Activated CD4-positive, alpha-beta T cell treated with anti-CD3 and anti-CD28 coated beads, Interleukin-2, Interleukin-6, amounts not matched to agents 100 ng/mL and 50 ng/mL, durations not matched to agents 16 hours and 8 hours (primary cell): ENCODE results near the gene B4GALT3.
"Not testable (repeated sequence)": the region's sequence is repeated elsewhere in the genome, so short reads cannot be mapped to it uniquely, and the experiment has no call there.

ENCODE experiments used
- DNase-seq: peaks from one replicate; pipeline ENCODE4 v3.0.0-alpha.2; 2020

The B4GALT3 gene

GRCh38 chr1:161177112-161177935 is at the start of gene B4GALT3:
Gene B4GALT3 (minus strand): TSS chr1:161177507. CDS start chr1:161176060, 1,447 bp downstream.
- DNase-seq: peak; percentile 97

GRCh38 chr1:161226759-161227158 is 49.5 kb upstream of the B4GALT3 start:
- no peak for DNase-seq

DNA sequence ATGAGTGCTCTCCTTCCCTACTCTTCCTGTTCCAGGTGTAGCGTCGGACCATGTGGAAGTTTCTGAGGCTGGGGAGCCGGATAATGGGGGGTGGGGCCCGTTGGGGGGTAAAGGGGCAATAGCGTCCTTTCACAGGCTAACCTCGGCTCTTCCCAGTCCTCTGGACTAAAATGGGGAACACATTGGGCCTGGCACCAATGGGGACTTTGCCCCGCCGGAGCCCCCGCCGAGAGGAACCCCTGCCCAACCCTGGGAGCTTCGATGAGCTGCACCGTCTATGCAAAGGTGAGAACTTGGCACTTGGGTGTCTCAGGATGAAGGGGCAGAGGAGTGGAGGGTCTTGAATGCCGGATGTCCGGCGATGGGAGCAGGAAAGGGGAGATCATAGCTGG is 49.0 kb upstream of the B4GALT3 start:
- peak; percentile 23 for DNase-seq

DNA sequence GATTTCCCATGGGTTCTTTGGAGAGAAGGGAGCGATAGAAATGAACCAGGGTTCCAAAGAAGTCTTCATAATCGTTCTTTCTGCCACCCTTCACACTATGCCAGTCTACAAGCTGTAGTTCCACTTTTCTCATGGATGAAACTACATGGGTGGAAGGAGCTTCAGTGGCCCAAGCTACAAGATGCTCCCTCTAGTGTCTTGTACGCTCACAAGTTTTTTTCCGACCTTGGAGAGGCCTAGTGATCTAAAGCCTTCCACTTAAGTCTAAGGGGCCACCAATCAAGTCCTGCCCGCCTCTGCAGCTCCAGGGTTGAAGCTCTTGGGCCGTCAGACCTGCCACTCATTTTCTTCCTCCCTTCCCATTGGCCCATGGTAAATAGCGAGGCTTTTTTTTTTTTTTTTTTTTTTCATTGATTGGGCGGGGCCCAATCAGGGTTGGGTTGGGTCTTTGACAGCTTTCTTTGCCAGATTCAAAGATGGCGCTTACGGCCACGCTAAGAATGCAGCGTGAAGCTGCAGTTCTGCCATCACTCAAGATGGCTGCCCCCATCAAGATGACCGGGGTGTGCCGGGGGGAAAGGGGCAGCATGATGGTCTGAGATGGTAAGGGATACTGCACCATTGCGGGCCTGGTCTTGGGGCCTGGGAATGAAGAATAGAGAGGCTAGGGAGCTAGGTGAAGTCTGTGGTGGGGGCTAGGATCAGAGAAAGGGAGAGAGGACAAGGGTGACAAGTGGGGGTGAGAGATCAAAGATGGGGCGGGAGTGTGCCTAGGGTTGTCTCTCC is 48.4 kb upstream of the B4GALT3 start, which contains the start of gene TOMM40L:
TOMM40L (plus strand) TSS at position 527 of the 786 bp plus-strand sequence. CDS start 430 bp downstream, outside the sequence.
- DNase-seq: peak; percentile 95

DNA sequence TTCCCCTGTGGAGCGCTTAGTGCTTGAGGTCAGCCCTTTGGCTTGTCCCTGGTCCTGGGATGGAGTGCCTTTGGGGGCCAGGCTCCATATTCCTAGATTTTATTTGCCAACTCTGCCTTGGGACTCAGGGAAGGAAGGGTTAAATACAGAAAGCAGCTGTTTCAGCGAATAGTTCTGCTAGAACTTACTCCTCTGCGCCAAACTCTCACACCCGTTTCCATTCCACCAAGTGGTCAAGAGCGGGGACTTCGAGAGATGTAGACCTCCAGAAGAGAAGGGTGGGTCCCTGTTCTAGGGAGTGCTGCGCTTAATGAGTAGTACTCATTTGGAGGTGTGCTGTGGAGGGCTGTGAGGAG is 47.8 kb upstream of the B4GALT3 start:
- no peak for DNase-seq

- DNase-seq: not testable (repeated sequence)
Observed at GRCh38 chr1:161224695-161225087, 47.4 kb upstream of the B4GALT3 start.

DNA sequence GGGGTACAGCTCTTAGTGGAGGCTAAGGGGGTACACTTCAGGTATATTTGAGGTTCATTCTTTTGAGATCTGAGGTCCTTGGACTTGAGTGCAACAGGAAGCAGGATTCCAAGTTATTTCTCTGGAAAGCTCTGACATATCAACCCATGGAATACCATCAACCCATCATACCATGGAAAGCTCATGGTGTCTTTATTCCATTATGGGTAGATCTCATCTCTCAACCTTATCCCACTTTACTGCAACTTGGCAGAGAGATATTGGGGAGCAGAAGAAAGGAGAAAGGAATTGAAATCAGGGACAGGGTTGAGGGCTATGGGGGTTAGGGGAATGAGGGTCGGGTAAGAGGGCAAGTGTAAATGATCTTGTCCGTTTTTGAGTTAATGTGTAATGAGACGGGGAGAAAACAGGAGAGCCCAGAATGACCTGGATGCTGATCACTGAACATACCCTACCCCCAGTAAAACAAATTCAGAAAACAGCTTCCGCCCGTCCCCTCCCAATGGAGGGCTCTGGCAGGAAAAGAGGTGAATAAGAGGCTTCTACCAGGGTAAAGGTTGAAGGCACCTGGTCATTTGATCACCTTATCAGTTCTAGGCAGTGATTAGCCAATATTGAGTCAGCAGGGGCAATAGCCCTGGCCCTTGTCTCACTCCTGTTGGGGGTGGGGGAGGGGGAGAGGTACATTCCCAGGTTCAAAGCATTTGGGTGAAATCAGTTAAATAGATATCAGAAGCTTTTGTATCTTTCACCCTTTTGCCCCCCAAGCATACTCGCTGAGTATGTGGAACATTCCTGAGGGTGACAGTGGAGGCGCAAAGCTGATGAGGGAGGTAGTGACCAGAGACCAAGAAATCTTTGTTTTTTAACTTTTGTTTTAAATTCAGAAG is 46.7 kb upstream of the B4GALT3 start:
- DNase-seq: no peak

DNA sequence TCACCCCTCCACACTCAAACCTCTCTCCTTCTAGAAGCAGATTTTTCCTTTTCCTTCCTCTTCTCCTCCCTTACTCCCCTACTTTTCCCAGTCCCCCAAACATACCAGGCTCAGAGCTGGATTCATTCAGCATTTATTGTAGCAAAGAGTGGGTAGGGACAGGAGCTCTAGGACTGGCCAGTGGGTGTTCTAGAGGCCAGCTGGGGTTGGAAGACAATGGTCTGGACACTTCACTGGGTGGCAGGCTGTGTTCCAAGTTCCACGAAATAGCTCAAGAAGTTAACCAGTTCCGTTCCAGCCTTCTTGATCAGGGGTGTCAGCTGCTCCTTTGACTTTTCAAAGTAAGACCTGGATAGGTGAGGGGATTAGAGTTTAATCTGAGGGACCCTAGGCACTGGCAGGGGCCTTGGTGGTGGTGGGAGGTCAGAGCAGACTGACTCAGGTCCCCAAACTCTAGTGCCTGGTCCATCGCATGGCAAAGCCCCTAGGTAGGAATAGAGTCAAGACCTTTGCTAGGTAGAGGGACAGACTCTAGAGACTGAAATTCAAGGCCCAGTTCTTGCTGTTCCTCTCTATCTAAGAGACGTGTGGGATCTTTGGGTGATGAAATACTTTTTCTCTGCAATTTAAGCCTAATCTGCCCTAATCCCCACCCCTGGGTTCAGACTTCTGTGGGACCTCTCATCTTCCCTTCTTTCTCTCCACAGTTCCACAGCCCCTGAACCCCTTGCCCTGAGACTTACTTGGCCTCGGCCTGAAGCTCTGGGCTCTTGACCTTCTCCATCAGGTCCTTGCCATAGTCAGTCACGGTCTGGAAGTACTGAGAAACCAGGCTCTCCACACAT is 45.1 kb upstream of the B4GALT3 start:
- DNase-seq: no peak

DNA sequence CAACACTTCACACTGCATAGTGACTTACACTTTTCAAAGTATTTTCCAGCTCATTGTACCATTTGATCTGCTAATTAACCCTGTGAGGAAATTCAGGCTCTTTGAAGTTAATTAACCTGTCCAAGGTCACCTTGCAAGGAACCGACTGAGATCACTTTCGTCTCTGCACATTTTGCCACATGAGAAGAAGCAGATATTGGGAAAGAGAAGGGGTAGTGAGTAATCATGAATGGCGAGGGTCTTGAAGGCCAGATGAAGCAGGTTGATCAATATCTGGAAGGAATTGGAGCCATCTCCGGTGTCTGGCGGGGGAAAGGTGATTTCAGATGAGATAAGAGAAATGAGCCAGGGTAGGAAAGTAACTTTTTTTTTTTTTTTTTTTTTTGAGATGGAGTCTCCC is 42.7 kb upstream of the B4GALT3 start:
- no peak for DNase-seq

- DNase-seq: no peak
Observed at GRCh38 chr1:161219078-161219892, 42.0 kb upstream of the B4GALT3 start.

DNA sequence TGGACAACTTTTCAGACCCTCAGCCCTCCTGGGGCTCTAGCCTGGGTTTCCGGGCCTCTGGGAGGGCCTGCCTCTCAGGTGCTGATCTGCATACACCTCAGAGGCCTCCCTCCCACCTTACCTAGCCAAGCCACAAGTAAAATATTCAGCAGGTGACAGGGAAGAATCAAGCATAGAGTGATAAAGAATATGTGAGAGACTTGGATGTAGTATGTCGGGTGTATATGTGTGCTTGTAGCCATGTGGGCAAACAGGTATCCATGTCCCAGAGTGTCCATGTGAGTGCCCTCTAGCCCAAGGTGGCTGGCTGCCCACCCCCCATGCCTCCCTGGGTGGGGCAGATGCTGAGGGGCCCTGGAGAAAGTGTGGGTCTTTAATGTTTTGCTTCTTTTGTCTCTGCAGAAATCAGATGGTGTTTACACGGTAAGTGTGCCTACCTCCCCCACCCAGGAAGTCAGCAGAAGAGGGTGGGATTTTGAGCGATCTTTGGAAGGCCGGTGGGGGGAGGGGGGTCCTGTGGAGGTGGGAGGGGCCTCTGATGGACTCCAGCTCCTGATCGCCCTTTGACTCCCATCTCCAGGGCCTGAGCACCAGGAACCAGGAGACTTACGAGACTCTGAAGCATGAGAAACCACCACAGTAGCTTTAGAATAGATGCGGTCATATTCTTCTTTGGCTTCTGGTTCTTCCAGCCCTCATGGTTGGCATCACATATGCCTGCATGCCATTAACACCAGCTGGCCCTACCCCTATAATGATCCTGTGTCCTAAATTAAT is 41.2 kb upstream of the B4GALT3 start:
- no peak for DNase-seq

- DNase-seq: no peak
Observed at GRCh38 chr1:161217831-161218230, 40.5 kb upstream of the B4GALT3 start.

GRCh38 chr1:161216945-161217712 is 39.8 kb upstream of the B4GALT3 start:
- no peak for DNase-seq

GRCh38 chr1:161215076-161215475 is 37.8 kb upstream of the B4GALT3 start, which contains the start of gene FCER1G:
Gene FCER1G (plus strand): TSS chr1:161215295. CDS start chr1:161215322, 27 bp downstream.
- DNase-seq: no peak

GRCh38 chr1:161214369-161214768 is 37.1 kb upstream of the B4GALT3 start:
- no peak for DNase-seq

DNA sequence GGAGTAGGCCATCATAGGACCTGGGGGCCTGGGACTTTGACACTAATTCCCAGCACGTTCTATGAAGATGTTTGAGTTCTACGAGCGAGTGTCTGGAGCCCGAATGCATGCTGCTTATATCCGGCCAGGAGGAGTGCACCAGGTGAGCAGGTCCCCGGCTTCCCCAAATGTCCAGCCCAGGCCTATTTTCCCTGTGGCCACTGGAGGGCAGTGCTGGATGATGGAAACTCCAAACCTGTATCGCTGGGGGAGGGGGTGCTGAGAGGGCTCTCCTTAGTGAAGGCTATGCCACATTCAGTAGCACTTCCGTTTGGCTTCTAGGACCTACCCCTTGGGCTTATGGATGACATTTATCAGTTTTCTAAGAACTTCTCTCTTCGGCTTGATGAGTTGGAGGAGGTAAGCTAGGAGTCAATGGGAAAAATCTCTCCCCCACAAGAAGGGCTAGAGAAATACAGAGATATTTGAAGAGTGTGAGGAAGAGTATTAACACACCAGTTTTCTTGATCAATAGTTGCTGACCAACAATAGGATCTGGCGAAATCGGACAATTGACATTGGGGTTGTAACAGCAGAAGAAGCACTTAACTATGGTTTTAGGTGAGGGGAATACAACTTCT is 32.6 kb upstream of the B4GALT3 start:
- peak; percentile 81 for DNase-seq

DNA sequence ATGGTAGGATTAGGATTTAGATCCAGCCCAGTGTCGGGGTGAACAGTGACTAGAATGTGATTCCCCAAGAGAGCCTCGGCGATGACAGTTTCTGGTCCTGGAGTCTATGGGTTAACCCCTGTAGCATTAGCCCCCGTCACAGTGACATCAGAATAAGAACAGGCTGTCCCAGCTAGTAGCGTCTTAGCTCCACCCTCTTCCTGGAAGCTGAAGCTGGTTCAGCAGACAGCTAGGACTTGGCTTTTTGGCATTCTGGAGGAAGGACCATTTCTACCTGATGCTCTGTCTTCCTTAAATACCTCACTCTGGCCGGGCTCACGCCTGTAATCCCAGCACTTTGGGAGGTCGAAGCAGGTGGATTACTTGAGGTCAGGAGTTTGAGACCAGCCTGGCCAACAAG is 29.9 kb upstream of the B4GALT3 start:
- DNase-seq: no peak

DNA sequence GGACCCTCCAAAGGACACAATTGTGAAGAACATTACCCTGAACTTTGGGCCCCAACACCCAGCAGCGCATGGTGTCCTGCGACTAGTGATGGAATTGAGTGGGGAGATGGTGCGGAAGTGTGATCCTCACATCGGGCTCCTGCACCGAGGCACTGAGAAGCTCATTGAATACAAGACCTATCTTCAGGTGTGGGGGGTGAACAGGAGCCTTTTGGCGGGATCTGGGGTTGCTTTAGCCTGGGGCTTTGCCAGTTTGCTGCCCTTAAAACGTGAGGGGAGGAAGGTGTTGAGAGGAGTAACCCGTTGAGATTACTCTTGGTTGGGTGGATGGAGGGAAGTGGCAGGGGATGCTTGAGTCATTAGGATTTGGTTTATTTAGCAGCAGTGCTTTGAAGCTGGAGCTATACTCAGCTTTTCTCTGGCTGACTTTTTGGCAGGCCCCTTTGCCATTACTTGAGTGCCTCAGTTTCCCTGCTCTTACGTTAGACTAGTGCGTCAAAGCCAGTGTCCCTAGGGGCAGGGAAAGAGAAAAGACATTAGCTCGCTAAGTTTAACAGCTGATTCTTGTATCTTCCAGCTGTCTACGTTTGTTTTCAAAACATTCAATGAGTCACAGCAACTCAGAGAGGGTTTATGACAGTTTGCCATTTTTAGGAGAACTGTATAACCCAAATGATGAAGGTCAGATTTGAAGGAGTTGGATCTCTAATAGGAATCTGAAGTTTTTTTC is 29.3 kb upstream of the B4GALT3 start:
- no peak for DNase-seq
